NCI-H1417 (cell line): Measurements from ENCODE around the gene ROR1.
"Not testable (repeated sequence)": the region's sequence is repeated elsewhere in the genome, so short reads cannot be mapped to it uniquely, and the experiment has no call there.

ENCODE experiments used
- DNase-seq, 3 experiments: peaks; one replicate each; lab custom pipeline; 2025; lab: John Stamatoyannopoulos, UW

ROR1 gene

GRCh38 chr1:64182207-64182606, 408.4 kb downstream of the ROR1 start:
- DNase-seq, result no peak

- DNase-seq, result peak in 2 of 3 experiments; percentile 24 to 48
Observed at GRCh38 chr1:64183395-64184002, 409.7 kb downstream of the ROR1 start.

- DNase-seq, result peak in 1 of 3 experiments; percentile 28
Observed at GRCh38 chr1:64184003-64184440, 410.2 kb downstream of the ROR1 start.

GRCh38 chr1:64186138-64186897, 412.5 kb downstream of the ROR1 start:
- DNase-seq, result no peak

- DNase-seq, result no peak
Observed at GRCh38 chr1:64186898-64187280, 413.1 kb downstream of the ROR1 start.

GRCh38 chr1:64187646-64188045, 413.8 kb downstream of the ROR1 start:
- no peak for DNase-seq

GRCh38 chr1:64192290-64192689, 418.5 kb downstream of the ROR1 start:
- DNase-seq, result no peak

- DNase-seq, result peak in 1 of 3 experiments; percentile 51
Observed at GRCh38 chr1:64194168-64195080, 420.6 kb downstream of the ROR1 start.

GRCh38 chr1:64195081-64195395, 421.2 kb downstream of the ROR1 start:
- DNase-seq, result no peak

GRCh38 chr1:64196074-64196870, 422.5 kb downstream of the ROR1 start:
- no peak for DNase-seq

GRCh38 chr1:64197076-64197475, 423.3 kb downstream of the ROR1 start:
- DNase-seq, result peak in 1 of 3 experiments; percentile 7

GRCh38 chr1:64199154-64199553, 425.3 kb downstream of the ROR1 start:
- no peak for DNase-seq

- no peak for DNase-seq
Observed at GRCh38 chr1:64200064-64200463, 426.2 kb downstream of the ROR1 start.

- DNase-seq, result no peak
Observed at GRCh38 chr1:64203420-64203819, 429.6 kb downstream of the ROR1 start, which contains the start of gene UBE2U. TSS of gene UBE2U (plus strand) at chr1:64203623. CDS start at chr1:64204051, 428 bp downstream.

- no peak for DNase-seq
Observed at GRCh38 chr1:64209221-64209620, 435.4 kb downstream of the ROR1 start.

GRCh38 chr1:64212031-64212430, 438.2 kb downstream of the ROR1 start:
- no peak for DNase-seq

- DNase-seq, result peak in 2 of 3 experiments; percentile 10 to 70
Observed at GRCh38 chr1:64215576-64215975, 441.8 kb downstream of the ROR1 start.

GRCh38 chr1:64220241-64220640, 446.4 kb downstream of the ROR1 start:
- no peak for DNase-seq

GRCh38 chr1:64223329-64224151, 449.7 kb downstream of the ROR1 start:
- DNase-seq, result no peak

GRCh38 chr1:64224236-64224635, 450.4 kb downstream of the ROR1 start:
- not testable (repeated sequence) for DNase-seq
